ENCODE results near the gene XYLT1. TPM values are rescaled to one million over a fixed set of nuclear protein-coding genes. Genes with fewer than 3 reads are reported as not detected.

XYLT1 gene
- total RNA-seq, 1 experiment from 2014 or later = 25.0 TPM

GRCh38 chr16:17460890-17461289, 9.9 kb downstream of the XYLT1 start:
- H3K27me3 Mint-ChIP-seq (ENCODE audit: low read depth) = no peaks in the 10 kb centered on the region
- CTCF ChIA-PET = no interaction called here
- H3K4me1 Mint-ChIP-seq = peaks cover 58% of the 10 kb centered on the region

GRCh38 chr16:17459903-17460521, 10.7 kb downstream of the XYLT1 start:
- no peak for TF ChIP-seq AR (CRISPR knock-in tag; IDR thresholded peaks at IDR 0.05)
- TF ChIP-seq HMGXB4 (CRISPR knock-in tag; IDR thresholded peaks at IDR 0.05) = no peak
- no peak for TF ChIP-seq CTCF (IDR thresholded peaks at IDR 0.05)
- no peak for TF ChIP-seq ZNF396 (CRISPR knock-in tag; IDR thresholded peaks at IDR 0.05; ENCODE audit: borderline replicate concordance)
- no peak for TF ChIP-seq MYBL2 (CRISPR knock-in tag; IDR thresholded peaks at IDR 0.05)
- no peak for TF ChIP-seq GRHL2 (CRISPR knock-in tag; IDR thresholded peaks at IDR 0.05; ENCODE audit: insufficient replicate concordance, severe bottlenecking)
- H3K4me3 Mint-ChIP-seq = no peak overlapping the region
- peaks cover 12% of the 10 kb centered on the region for H3K9me3 Mint-ChIP-seq
- CTCF ChIA-PET = no interaction called here
- no peak overlapping the region for H3K27ac Mint-ChIP-seq
- ATAC-seq (no peak), DNase-seq (ENCODE audit: low spot score) (no peak)
- peaks cover 23% of the 10 kb centered on the region for H3K36me3 Mint-ChIP-seq
- POLR2A ChIA-PET = no interaction called here
- H3K27me3 Mint-ChIP-seq (ENCODE audit: low read depth) = no peaks in the 10 kb centered on the region
- peaks cover 56% of the 10 kb centered on the region for H3K4me1 Mint-ChIP-seq

More at GRCh38 chr16:17460890-17461289, 9.9 kb downstream of the XYLT1 start:
- H3K9me3 Mint-ChIP-seq = peaks cover 12% of the 10 kb centered on the region
- no peak for ATAC-seq
- no peak overlapping the region for H3K27ac Mint-ChIP-seq
- POLR2A ChIA-PET = no interaction called here
- TF ChIP-seq IRF1 (CRISPR knock-in tag; IDR thresholded peaks at IDR 0.05) (no peak), JUN (CRISPR knock-in tag; IDR thresholded peaks at IDR 0.05) (no peak), SOX15 (CRISPR knock-in tag; IDR thresholded peaks at IDR 0.05) (no peak), ZSCAN18 (CRISPR knock-in tag; IDR thresholded peaks at IDR 0.05) (no peak), ZNF317 (CRISPR knock-in tag; IDR thresholded peaks at IDR 0.05; ENCODE audit: borderline replicate concordance, low read depth) (no peak), IRF2 (CRISPR knock-in tag; IDR thresholded peaks at IDR 0.05; ENCODE audit: borderline replicate concordance, low read depth) (no peak), ZBTB43 (CRISPR knock-in tag; IDR thresholded peaks at IDR 0.05) (no peak), HMGA2 (CRISPR knock-in tag; IDR thresholded peaks at IDR 0.05) (no peak), ERG (CRISPR knock-in tag; IDR thresholded peaks at IDR 0.05) (no peak), CBFB (CRISPR knock-in tag; IDR thresholded peaks at IDR 0.05; ENCODE audit: low read depth) (no peak), E2F1 (CRISPR knock-in tag; IDR thresholded peaks at IDR 0.05) (no peak), ZNF138 (CRISPR knock-in tag; conservative IDR thresholded peaks at IDR 0.05) (no peak)
- peaks cover 23% of the 10 kb centered on the region for H3K36me3 Mint-ChIP-seq
- H3K4me3 Mint-ChIP-seq = no peak overlapping the region
- DNase-seq (ENCODE audit: low spot score) = no peak
